Endodermal cell (in vitro differentiated cells): ENCODE measurements around the gene SLC22A8. TPM values are rescaled to one million over a fixed set of nuclear protein-coding genes. Genes with fewer than 3 reads are reported as not detected.

ENCODE experiments used
- DNase-seq: peaks from one replicate; pipeline ENCODE4 v3.0.0-alpha.2; 2017
- H3K27ac ChIP-seq: 2 replicates; pipeline ENCODE4 v1.5.1; 2013; ENCODE audit warnings: mild to moderate bottlenecking, low read depth, low read length, moderate library complexity
- H3K27me3 ChIP-seq: 2 replicates; pipeline ENCODE4 v1.6.1; 2013; ENCODE audit warnings: mild to moderate bottlenecking, low read length, moderate library complexity; ENCODE audit not compliant: insufficient read depth, control insufficient read depth, poor library complexity, severe bottlenecking
- H3K36me3 ChIP-seq: 2 replicates; pipeline ENCODE4 v1.7.0; 2013; ENCODE audit warnings: mild to moderate bottlenecking, low read length, moderate library complexity; ENCODE audit not compliant: control insufficient read depth, insufficient read depth
- H3K4me1 ChIP-seq: one replicate; pipeline ENCODE4 v1.7.0; 2013; ENCODE audit warnings: low read length; ENCODE audit not compliant: control insufficient read depth, insufficient read depth
- H3K4me3 ChIP-seq: 2 replicates; pipeline ENCODE4 v1.5.1; 2013; ENCODE audit warnings: mild to moderate bottlenecking, low read length, moderate library complexity
- H3K9ac ChIP-seq: 2 replicates; pipeline ENCODE4 v1.6.1; 2013; ENCODE audit warnings: mild to moderate bottlenecking, low read length, moderate library complexity; ENCODE audit not compliant: poor library complexity, severe bottlenecking; ENCODE audit errors: extremely low read depth
- H3K9me3 ChIP-seq: 2 replicates; pipeline ENCODE4 v1.6.1; 2013; ENCODE audit warnings: mild to moderate bottlenecking, low read length, moderate library complexity; ENCODE audit not compliant: control insufficient read depth
- H3K27ac Mint-ChIP-seq: 2 replicates; pipeline ENCODE4 v1.8.0; 2020; ENCODE audit warnings: mixed read lengths
- H3K27me3 Mint-ChIP-seq: 2 replicates; pipeline ENCODE4 v1.8.0; 2021; ENCODE audit warnings: mild to moderate bottlenecking, mixed read lengths; ENCODE audit not compliant: insufficient read depth
- H3K36me3 Mint-ChIP-seq: 2 replicates; pipeline ENCODE4 v1.8.0; 2020; ENCODE audit warnings: low read depth, mixed read lengths
- H3K4me1 Mint-ChIP-seq: 2 replicates; pipeline ENCODE4 v1.8.0; 2020; ENCODE audit warnings: mixed read lengths
- H3K4me3 Mint-ChIP-seq: 2 replicates; pipeline ENCODE4 v1.8.0; 2020; ENCODE audit warnings: mild to moderate bottlenecking, moderate library complexity, mixed read lengths
- H3K9me3 Mint-ChIP-seq: 2 replicates; pipeline ENCODE4 v1.8.0; 2020; ENCODE audit warnings: mild to moderate bottlenecking, mixed read lengths
- WGBS, 2 experiments: methylation state at CpG; one replicate each; pipeline versions ENCODE4 v1.1.5 to v1.1.7; 2013; ENCODE audit warnings: missing lambda C conversion rate in 2 of 2, mixed read lengths in 1 of 2; ENCODE audit not compliant: insufficient coverage in 1 of 2, insufficient read length in 1 of 2; 5-methylcytosine and 5-hydroxymethylcytosine counted together
- total RNA-seq, 2 donors: library from RNA; stranded (reverse); fragmentation: NEBNext Ultra II Directional in 1 of 2; extraction: Animal tissue kit (Norgen Biotek cat#: 25700) in 1 of 2; gene quantifications; 2 replicates in 1 of 2; 3 replicates in 1 of 2; pipeline ENCODE4 v1.2.1, GENCODE V29; 2021
- TF ChIP-seq, protein P1 (sequence below): fragments of 200-600 bp; sonication (generic); conservative IDR thresholded peaks from 2 replicates; pipeline ENCODE4 v1.5.0; 2021; ENCODE audit warnings: antibody characterized with exemption, mild to moderate bottlenecking

SLC22A8 gene
- total RNA-seq, 2 donors from 2014 or later, result 0.22 TPM; not detected in 1

DNA sequence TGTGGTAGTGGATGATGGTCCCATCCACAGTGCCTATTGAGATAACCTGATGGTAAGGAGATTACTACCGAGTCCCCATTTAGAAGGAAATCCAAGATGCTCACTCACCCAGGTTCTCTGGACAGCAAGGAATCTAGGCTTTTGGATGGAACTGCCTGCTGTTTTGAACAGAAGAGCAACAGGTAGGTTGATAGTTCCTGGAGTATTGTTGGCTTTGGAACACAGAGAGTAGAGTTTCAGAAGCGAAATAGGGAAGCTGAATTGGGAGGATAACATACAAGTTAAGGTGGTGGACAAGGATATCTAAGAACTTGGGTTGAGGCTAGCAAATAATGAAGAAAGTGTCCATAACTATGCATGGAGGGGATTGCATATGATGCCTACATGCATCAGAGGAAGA, 58.5 kb downstream of the SLC22A8 start:
- H3K27me3 Mint-ChIP-seq, result peaks cover 1% of the 10 kb centered on the region
- 95 to 100% methylated on average over 2 of the region's 2 CpGs for WGBS, 2 experiments
- no peaks in the 10 kb centered on the region for H3K36me3 Mint-ChIP-seq
- H3K4me3 ChIP-seq, result no peak overlapping the region
- no peaks in the 10 kb centered on the region for H3K9me3 ChIP-seq
- no peaks in the 10 kb centered on the region for H3K9me3 Mint-ChIP-seq
- H3K9ac ChIP-seq, result no peak overlapping the region
- no peaks in the 10 kb centered on the region for H3K4me1 ChIP-seq
- H3K4me1 Mint-ChIP-seq, result peaks cover 6% of the 10 kb centered on the region
- H3K27ac Mint-ChIP-seq, result no peak overlapping the region
- TF ChIP-seq, protein P1, sequence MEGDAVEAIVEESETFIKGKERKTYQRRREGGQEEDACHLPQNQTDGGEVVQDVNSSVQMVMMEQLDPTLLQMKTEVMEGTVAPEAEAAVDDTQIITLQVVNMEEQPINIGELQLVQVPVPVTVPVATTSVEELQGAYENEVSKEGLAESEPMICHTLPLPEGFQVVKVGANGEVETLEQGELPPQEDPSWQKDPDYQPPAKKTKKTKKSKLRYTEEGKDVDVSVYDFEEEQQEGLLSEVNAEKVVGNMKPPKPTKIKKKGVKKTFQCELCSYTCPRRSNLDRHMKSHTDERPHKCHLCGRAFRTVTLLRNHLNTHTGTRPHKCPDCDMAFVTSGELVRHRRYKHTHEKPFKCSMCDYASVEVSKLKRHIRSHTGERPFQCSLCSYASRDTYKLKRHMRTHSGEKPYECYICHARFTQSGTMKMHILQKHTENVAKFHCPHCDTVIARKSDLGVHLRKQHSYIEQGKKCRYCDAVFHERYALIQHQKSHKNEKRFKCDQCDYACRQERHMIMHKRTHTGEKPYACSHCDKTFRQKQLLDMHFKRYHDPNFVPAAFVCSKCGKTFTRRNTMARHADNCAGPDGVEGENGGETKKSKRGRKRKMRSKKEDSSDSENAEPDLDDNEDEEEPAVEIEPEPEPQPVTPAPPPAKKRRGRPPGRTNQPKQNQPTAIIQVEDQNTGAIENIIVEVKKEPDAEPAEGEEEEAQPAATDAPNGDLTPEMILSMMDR, result no peak
- H3K4me3 Mint-ChIP-seq, result no peak overlapping the region
- H3K27ac ChIP-seq, result no peak overlapping the region
- no peaks in the 10 kb centered on the region for H3K36me3 ChIP-seq
- H3K27me3 ChIP-seq, result no peaks in the 10 kb centered on the region
- DNase-seq, result no peak

DNA sequence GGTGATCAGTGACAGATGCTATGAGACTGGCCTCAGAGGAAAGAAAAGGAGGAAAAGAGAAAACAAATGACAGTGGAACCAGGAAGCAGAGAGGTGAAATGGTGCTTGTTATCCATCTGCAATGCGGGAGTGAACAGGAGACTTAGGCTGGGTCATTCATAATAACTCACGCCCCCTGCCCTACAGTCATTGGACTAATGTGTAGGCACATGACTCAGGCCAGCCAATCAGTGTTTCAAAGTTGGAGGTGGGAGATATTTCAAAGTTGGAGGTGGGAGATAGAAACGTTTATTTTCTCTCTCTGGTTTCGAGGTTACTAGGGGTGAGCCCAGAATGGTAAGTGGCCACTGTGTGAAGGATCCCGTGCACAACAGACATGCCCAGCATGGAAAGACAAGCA, 61.2 kb downstream of the SLC22A8 start:
- no peaks in the 10 kb centered on the region for H3K4me1 ChIP-seq
- no peak overlapping the region for H3K9ac ChIP-seq
- no peak for DNase-seq
- no peaks in the 10 kb centered on the region for H3K36me3 ChIP-seq
- Mint-ChIP-seq H3K4me1 (peaks cover 6% of the 10 kb centered on the region), H3K27ac (no peak overlapping the region), H3K9me3 (no peaks in the 10 kb centered on the region), H3K27me3 (no peaks in the 10 kb centered on the region), H3K36me3 (no peaks in the 10 kb centered on the region), H3K4me3 (no peak overlapping the region)
- H3K9me3 ChIP-seq, result no peaks in the 10 kb centered on the region
- no peaks in the 10 kb centered on the region for H3K27me3 ChIP-seq
- TF ChIP-seq, protein P1, result no peak
- no peak overlapping the region for H3K4me3 ChIP-seq
- WGBS, 2 experiments, result 78 to 90% methylated on average over 5 of the region's 5 CpGs
- H3K27ac ChIP-seq, result no peak overlapping the region

DNA sequence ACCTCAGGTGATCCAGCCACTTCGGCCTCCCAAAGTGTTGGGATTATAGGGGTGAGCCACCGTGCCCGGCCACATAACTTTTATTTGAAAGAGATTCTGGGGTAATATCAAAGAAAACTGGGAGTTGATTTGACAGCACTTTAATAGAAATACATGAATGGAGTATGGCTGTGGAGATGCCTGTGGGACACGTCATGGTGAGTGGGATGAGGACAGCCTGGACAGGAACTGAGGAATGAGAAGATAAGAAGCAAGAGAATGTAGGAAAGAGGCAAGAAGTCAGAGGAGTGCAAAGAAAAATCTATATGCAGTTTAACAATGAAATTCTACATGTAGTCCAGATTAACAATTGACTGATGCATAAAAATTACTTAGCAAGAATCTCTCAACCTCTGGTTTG, 61.8 kb downstream of the SLC22A8 start:
- no peak for DNase-seq
- Histone ChIP-seq H3K36me3 (no peaks in the 10 kb centered on the region), H3K4me3 (no peak overlapping the region), H3K9me3 (no peaks in the 10 kb centered on the region), H3K27ac (no peak overlapping the region), H3K4me1 (no peaks in the 10 kb centered on the region), H3K9ac (no peak overlapping the region), H3K27me3 (no peaks in the 10 kb centered on the region)
- Mint-ChIP-seq H3K27ac (no peak overlapping the region), H3K27me3 (no peaks in the 10 kb centered on the region), H3K4me1 (peaks cover 6% of the 10 kb centered on the region), H3K36me3 (no peaks in the 10 kb centered on the region), H3K9me3 (no peaks in the 10 kb centered on the region), H3K4me3 (no peak overlapping the region)
- TF ChIP-seq, protein P1, result no peak
- WGBS, 2 experiments, result 78 to 91% methylated on average over 1 to 4 of the region's 4 CpGs
